ENCODE results near the gene QKI. TPM values are rescaled to one million over a fixed set of nuclear protein-coding genes. Genes with fewer than 3 reads are reported as not detected.

Gene QKI
- total and polyA plus RNA-seq, 10 of the 15 experiments (the other 5 are each of a cell fraction or from before 2014, with no cell fraction given): 4.7 to 72.5 (median 38.9) TPM

DNA sequence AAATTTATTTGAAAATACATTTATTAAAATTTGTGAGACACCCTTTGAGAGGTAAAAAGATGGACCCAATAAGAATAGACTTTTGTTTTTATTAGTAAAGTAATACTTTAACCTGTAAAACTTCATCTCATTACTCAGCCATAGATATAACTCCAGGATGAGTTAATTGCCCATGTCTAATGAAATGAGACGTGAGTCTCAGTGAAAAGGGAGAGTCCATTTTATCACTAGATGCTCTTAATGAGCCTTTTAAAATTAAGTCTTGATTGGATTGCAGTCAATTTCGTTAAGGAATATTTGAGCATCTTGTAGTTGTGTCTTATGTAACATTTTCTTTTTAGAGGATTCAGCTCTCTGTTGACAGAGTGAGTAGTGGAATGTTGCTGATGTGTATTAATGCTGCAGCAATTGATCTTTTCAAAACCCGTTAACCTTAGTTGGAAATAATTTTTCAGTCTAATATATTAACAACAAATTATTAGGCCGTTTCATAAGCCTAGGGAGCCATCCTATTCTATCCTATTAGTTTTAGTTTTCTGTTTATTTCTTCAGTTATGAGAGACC, 77.3 kb downstream of the QKI start (continued):
- no peak for TF ChIP-seq CEBPZ (IDR thresholded peaks at IDR 0.05; ENCODE audit: low read depth, low read length)
- no peak for TF ChIP-seq RAD21 (IDR thresholded peaks at IDR 0.05; ENCODE audit: insufficient read depth, low read depth, low read length)

- Histone ChIP-seq H3K79me2 (ENCODE audit: control insufficient read depth, insufficient read depth, low read length) (peaks cover 39% of the 10 kb centered on the region), H3K27ac (ENCODE audit: control insufficient read depth, insufficient read depth) (no peak overlapping the region), H3K4me3 (no peak overlapping the region), H3K9me3 (replicated peaks; ENCODE audit: control insufficient read depth, insufficient read depth, low read length) (no peaks in the 10 kb centered on the region; the same call in 2 of the 3 replicates), H3K36me3 (ENCODE audit: control insufficient read depth in 2 of 2, insufficient read depth in 2 of 2, low read length in 1 of 2) (no peaks in the 10 kb centered on the region), H4K20me1 (ENCODE audit: control insufficient read depth, insufficient read depth) (no peaks in the 10 kb centered on the region), H3K27me3 (replicated peaks in 1 of 2; ENCODE audit: control insufficient read depth in 2 of 2, insufficient read depth in 2 of 2, low read length in 1 of 2) (no peaks in the 10 kb centered on the region), H3K9ac (ENCODE audit: control insufficient read depth, insufficient read depth, low read length) (no peak overlapping the region), H2AFZ (ENCODE audit: control insufficient read depth, low read depth, low read length) (no peak overlapping the region), H3K4me2 (ENCODE audit: control insufficient read depth, insufficient read depth) (no peak overlapping the region), H3K4me1 (ENCODE audit: control insufficient read depth, insufficient read depth, low read length) (no peaks in the 10 kb centered on the region)
- BruUV-seq (replicated peaks): no TSS peak
- ATAC-seq (no peak), FAIRE-seq (no peak), DNase-seq (ENCODE audit: low read depth, low spot score) (no peak)
- RAD21 ChIA-PET (ENCODE audit: unreplicated experiment): no interaction called here
- intact Hi-C loops (cut with micrococcal nuclease; ENCODE audit: unreplicated experiment) (no loop called here), in situ Hi-C loops (cut with MboI) (no loop called here)
- TF ChIP-seq FOXM1 (IDR thresholded peaks at IDR 0.05; ENCODE audit: low read depth, low read length) (no peak), CHD1 (IDR thresholded peaks at IDR 0.05; ENCODE audit: low read depth, low read length) (no peak), E4F1 (IDR thresholded peaks at IDR 0.05; ENCODE audit: borderline replicate concordance, partially characterized antibody) (no peak), ZNF622 (IDR thresholded peaks at IDR 0.05) (no peak), SKIL (IDR thresholded peaks at IDR 0.05; ENCODE audit: low read depth, poor library complexity, severe bottlenecking) (no peak), MTA3 (IDR thresholded peaks at IDR 0.05; ENCODE audit: borderline replicate concordance, low read length) (no peak)
- TF ChIP-seq, protein P1, sequence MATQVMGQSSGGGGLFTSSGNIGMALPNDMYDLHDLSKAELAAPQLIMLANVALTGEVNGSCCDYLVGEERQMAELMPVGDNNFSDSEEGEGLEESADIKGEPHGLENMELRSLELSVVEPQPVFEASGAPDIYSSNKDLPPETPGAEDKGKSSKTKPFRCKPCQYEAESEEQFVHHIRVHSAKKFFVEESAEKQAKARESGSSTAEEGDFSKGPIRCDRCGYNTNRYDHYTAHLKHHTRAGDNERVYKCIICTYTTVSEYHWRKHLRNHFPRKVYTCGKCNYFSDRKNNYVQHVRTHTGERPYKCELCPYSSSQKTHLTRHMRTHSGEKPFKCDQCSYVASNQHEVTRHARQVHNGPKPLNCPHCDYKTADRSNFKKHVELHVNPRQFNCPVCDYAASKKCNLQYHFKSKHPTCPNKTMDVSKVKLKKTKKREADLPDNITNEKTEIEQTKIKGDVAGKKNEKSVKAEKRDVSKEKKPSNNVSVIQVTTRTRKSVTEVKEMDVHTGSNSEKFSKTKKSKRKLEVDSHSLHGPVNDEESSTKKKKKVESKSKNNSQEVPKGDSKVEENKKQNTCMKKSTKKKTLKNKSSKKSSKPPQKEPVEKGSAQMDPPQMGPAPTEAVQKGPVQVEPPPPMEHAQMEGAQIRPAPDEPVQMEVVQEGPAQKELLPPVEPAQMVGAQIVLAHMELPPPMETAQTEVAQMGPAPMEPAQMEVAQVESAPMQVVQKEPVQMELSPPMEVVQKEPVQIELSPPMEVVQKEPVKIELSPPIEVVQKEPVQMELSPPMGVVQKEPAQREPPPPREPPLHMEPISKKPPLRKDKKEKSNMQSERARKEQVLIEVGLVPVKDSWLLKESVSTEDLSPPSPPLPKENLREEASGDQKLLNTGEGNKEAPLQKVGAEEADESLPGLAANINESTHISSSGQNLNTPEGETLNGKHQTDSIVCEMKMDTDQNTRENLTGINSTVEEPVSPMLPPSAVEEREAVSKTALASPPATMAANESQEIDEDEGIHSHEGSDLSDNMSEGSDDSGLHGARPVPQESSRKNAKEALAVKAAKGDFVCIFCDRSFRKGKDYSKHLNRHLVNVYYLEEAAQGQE (IDR thresholded peaks at IDR 0.05; ENCODE audit: low read depth, low read length): no peak
- POLR2A ChIA-PET: no interaction called here
- SMC1A ChIA-PET (ENCODE audit: uncharacterized antibody, unreplicated experiment): no interaction called here
- WGBS (ENCODE audit: insufficient coverage, insufficient replicate concordance, low lambda C conversion rate, missing lambda C conversion rate): 80% methylated on average over 6 of the region's 6 CpGs
- CTCF ChIA-PET: interaction anchor here (0.8 kb wide), 1 partner anchor 45 kb away, joined by 3 read pairs; no protein-coding TSS in a partner anchor
These were observed 79.8 kb downstream of the QKI start for GRCh38 chr6:163494279-163494727.
